Measurements from ENCODE around the gene FDXR. TPM values are rescaled to one million over a fixed set of nuclear protein-coding genes. Genes with fewer than 3 reads are reported as not detected.

Gene FDXR
- total RNA-seq, 1 experiment from 2014 or later = 39.7 TPM

DNA sequence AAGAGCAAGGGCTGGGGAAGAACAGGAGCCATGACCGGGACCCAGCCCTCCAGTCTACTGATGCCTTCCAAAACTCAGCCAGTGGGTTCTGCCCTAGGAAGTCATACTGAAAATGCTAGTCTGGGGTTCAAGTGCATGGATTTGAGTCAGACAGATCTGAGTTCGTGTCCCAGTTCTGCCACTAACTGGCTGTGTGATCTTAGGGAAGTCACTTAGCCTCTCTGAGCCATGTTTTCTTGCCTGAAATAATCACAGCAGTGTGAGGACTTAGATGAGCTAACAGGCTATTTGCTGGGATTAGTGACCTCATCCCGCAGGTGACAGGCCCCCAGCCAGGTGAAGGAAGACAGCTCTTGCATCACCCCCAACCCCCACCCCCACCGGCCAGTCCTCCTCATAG, 17.5 kb downstream of the FDXR start:
- H3K27me3 ChIP-seq (ENCODE audit: insufficient read depth, low read length) = peaks cover 54% of the 10 kb centered on the region
- peaks cover 17% of the 10 kb centered on the region for H3K23me2 ChIP-seq (ENCODE audit: insufficient read length, low read depth, low read length, poor library complexity, severe bottlenecking)
- Mint-ChIP-seq H3K36me3 (ENCODE audit: insufficient read depth in 1 of 3, low read depth in 3 of 3) (no peaks in the 10 kb centered on the region), H3K9me3 (no peaks in the 10 kb centered on the region), H3K27me3 (ENCODE audit: low read depth) (peaks cover 93% of the 10 kb centered on the region), H3K27ac (no peak overlapping the region), H3K4me3 (no peak overlapping the region), H3K4me1 (peaks cover 11 to 17% of the 10 kb centered on the region in 2 experiments)
- no peak overlapping the region for H3K4ac ChIP-seq (ENCODE audit: low read depth, low read length)
- no peak overlapping the region for H2BK5ac ChIP-seq (ENCODE audit: insufficient read length, low read length)
- TF ChIP-seq, protein P1, sequence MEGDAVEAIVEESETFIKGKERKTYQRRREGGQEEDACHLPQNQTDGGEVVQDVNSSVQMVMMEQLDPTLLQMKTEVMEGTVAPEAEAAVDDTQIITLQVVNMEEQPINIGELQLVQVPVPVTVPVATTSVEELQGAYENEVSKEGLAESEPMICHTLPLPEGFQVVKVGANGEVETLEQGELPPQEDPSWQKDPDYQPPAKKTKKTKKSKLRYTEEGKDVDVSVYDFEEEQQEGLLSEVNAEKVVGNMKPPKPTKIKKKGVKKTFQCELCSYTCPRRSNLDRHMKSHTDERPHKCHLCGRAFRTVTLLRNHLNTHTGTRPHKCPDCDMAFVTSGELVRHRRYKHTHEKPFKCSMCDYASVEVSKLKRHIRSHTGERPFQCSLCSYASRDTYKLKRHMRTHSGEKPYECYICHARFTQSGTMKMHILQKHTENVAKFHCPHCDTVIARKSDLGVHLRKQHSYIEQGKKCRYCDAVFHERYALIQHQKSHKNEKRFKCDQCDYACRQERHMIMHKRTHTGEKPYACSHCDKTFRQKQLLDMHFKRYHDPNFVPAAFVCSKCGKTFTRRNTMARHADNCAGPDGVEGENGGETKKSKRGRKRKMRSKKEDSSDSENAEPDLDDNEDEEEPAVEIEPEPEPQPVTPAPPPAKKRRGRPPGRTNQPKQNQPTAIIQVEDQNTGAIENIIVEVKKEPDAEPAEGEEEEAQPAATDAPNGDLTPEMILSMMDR (conservative IDR thresholded peaks at IDR 0.05) = no peak
- H3K18ac ChIP-seq (ENCODE audit: insufficient read length, low read depth, low read length) = no peak overlapping the region
- H3K27ac ChIP-seq (ENCODE audit: insufficient read length, low read depth, low read length) = no peak overlapping the region
- H3K9ac ChIP-seq (ENCODE audit: extremely low read depth, insufficient read length, low read length) = no peak overlapping the region
- H3K4me1 ChIP-seq (ENCODE audit: insufficient read depth, low read length) = no peaks in the 10 kb centered on the region
- H3K9me3 ChIP-seq (ENCODE audit: control insufficient read depth, low read depth, low read length) = no peaks in the 10 kb centered on the region
- H4K91ac ChIP-seq (ENCODE audit: insufficient read length, low read depth, low read length) = no peak overlapping the region
- H3K79me2 ChIP-seq (ENCODE audit: insufficient read depth, low read length) = no peaks in the 10 kb centered on the region
- no peak overlapping the region for H2BK15ac ChIP-seq (ENCODE audit: low read depth, low read length)
- WGBS (ENCODE audit: extremely low coverage, insufficient read length, low lambda C conversion rate) = no CpG with 5 or more reads among the region's 4 CpGs
- no peak overlapping the region for H3K14ac ChIP-seq (ENCODE audit: insufficient read depth, low read length)
- H3K23ac ChIP-seq (ENCODE audit: insufficient read length, low read depth, low read length) = no peak overlapping the region
- no peak for DNase-seq
- H4K5ac ChIP-seq (ENCODE audit: insufficient read length, low read depth, low read length) = no peak overlapping the region
- no peak overlapping the region for H2BK20ac ChIP-seq (ENCODE audit: low read depth, low read length, poor library complexity, severe bottlenecking)
- H2BK120ac ChIP-seq (ENCODE audit: low read depth, low read length, poor library complexity, severe bottlenecking) = no peak overlapping the region
- no peak overlapping the region for H2AFZ ChIP-seq (ENCODE audit: low read length)
- H2BK12ac ChIP-seq (ENCODE audit: insufficient read length, low read depth, low read length) = no peak overlapping the region
- H3K56ac ChIP-seq (ENCODE audit: insufficient read length, low read depth, low read length) = no peak overlapping the region
- H3K79me1 ChIP-seq (ENCODE audit: insufficient read depth, low read depth, low read length, poor library complexity, severe bottlenecking) = no peaks in the 10 kb centered on the region
- no peak overlapping the region for H2AK5ac ChIP-seq (ENCODE audit: insufficient read length, low read length)
- H3K4me2 ChIP-seq (ENCODE audit: insufficient read depth, insufficient read length, low read length) = no peak overlapping the region
- no peak overlapping the region for H4K8ac ChIP-seq (replicated peaks; ENCODE audit: insufficient read length, low read depth, low read length)
- no peak overlapping the region for H3T11ph ChIP-seq (ENCODE audit: low read length)
- no peaks in the 10 kb centered on the region for H4K20me1 ChIP-seq (ENCODE audit: control insufficient read depth, insufficient read depth, insufficient read length)

All from H9 (cell line).